Suprapubic skin (tissue), 4 donors: Measurements from ENCODE around the gene ADCK2.

ENCODE experiments used
- EP300 ChIP-seq: sonication (generic); formaldehyde crosslinking; IDR thresholded peaks from one replicate; pipeline ENCODE4 v1.6.1; 2017; ENCODE audit warnings: antibody characterized with exemption
- POLR2A ChIP-seq, 2 donors: fragments of 450-650 bp; IDR thresholded peaks; one replicate each; pipeline ENCODE4 v1.6.1; 2017; ENCODE audit warnings: antibody characterized with exemption in 2 of 2, mild to moderate bottlenecking in 2 of 2, moderate library complexity in 2 of 2
- POLR2AphosphoS5 ChIP-seq, 3 donors: sonication (generic); formaldehyde crosslinking; IDR thresholded peaks; one replicate each; pipeline ENCODE4 v1.6.1; 2017; ENCODE audit warnings: antibody characterized with exemption in 3 of 3
- TF ChIP-seq, protein P1 (sequence below), 2 donors: fragments of 200-600 bp in 1 of 2; fragments of 450-650 bp in 1 of 2; sonication (generic) in 1 of 2; IDR thresholded peaks; one replicate each; pipeline ENCODE4 v1.5.1; 2016 to 2019; ENCODE audit warnings: antibody characterized with exemption in 2 of 2, mild to moderate bottlenecking in 1 of 2, moderate library complexity in 1 of 2

DNA sequence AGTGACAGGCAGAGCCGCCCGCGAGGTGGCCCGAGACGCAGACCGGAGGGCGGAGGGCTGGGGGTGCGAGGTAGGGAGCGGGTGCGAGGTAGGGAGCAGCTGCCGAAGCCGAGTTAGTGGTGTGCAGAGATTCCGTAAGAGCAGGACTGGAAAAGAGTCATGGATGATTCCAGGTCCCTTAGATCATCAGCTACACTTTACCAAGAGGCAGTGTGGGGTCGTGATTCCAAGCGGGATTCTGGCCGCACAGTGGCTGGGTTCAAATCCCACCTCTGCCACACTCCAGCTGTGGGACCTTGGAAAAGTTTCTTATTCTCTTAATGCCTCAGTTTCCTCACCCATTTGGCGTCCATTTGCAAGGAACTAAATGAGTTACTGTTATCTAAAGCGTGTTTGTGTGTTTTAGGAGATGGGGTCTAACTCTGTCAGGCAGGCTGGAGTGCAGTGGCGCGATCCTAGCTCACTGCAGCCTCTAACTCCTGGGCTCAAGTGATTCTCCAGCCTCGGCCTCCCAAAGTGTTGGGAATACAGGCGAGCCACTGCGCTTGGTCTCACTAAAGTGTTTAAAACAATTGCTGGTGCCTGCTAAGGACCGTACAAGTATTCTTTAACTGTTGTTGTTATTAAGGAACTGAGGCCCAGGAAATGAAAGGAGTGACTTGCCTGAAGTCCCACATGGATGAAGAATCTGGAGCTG, 24.9 kb downstream of the ADCK2 start:
- TF ChIP-seq, protein P1, sequence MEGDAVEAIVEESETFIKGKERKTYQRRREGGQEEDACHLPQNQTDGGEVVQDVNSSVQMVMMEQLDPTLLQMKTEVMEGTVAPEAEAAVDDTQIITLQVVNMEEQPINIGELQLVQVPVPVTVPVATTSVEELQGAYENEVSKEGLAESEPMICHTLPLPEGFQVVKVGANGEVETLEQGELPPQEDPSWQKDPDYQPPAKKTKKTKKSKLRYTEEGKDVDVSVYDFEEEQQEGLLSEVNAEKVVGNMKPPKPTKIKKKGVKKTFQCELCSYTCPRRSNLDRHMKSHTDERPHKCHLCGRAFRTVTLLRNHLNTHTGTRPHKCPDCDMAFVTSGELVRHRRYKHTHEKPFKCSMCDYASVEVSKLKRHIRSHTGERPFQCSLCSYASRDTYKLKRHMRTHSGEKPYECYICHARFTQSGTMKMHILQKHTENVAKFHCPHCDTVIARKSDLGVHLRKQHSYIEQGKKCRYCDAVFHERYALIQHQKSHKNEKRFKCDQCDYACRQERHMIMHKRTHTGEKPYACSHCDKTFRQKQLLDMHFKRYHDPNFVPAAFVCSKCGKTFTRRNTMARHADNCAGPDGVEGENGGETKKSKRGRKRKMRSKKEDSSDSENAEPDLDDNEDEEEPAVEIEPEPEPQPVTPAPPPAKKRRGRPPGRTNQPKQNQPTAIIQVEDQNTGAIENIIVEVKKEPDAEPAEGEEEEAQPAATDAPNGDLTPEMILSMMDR (IDR thresholded peaks at IDR 0.05), result no peak
- TF ChIP-seq POLR2AphosphoS5 (IDR thresholded peaks at IDR 0.05) (no peak), POLR2A (IDR thresholded peaks at IDR 0.05) (no peak), EP300 (no peak)
